Left lung (tissue), 10 donors: ENCODE data around the gene ATAD3B. TPM values are rescaled to one million over a fixed set of nuclear protein-coding genes. Genes with fewer than 3 reads are reported as not detected.

Experiments
- ATAC-seq: fragments of 200-7000 bp; cut with Tn5 transposase; one replicate; pipeline ENCODE4 v1.9.1; 2020; ENCODE audit warnings: moderate library complexity
- DNase-seq, 4 donors: peaks; one replicate each; pipeline ENCODE4 v3.0.0-alpha.2; 2013 to 2020
- H3K27ac ChIP-seq, 2 donors: fragments of 200-600 bp; sonication (generic) in 1 of 2; one replicate each; pipeline versions ENCODE4 v1.5.0 to v1.8.0; 2020 to 2021
- H3K27me3 ChIP-seq, 2 donors: fragments of 200-600 bp; sonication (generic) in 1 of 2; one replicate each; pipeline versions ENCODE4 v1.5.0 to v1.8.0; 2020 to 2021
- H3K36me3 ChIP-seq, 2 donors: fragments of 200-600 bp; sonication (generic) in 1 of 2; one replicate each; pipeline versions ENCODE4 v1.5.0 to v1.8.0; 2020 to 2021
- H3K4me1 ChIP-seq, 2 donors: fragments of 200-600 bp; one replicate each; pipeline ENCODE4 v1.8.0; 2021
- H3K4me3 ChIP-seq, 2 donors: fragments of 200-600 bp; sonication (generic) in 1 of 2; one replicate each; pipeline versions ENCODE4 v1.5.0 to v1.8.0; 2020 to 2021; ENCODE audit warnings: mild to moderate bottlenecking in 1 of 2
- H3K9me3 ChIP-seq, 2 donors: fragments of 200-600 bp; sonication (generic) in 1 of 2; one replicate each; pipeline versions ENCODE4 v1.5.0 to v1.8.0; 2020 to 2021
- CTCF ChIP-seq, 2 donors: fragments of 200-600 bp; sonication (generic) in 1 of 2; IDR thresholded peaks; one replicate each; pipeline versions ENCODE4 v1.5.0 to v1.8.0; 2021; ENCODE audit warnings: antibody characterized with exemption in 2 of 2
- intact Hi-C, 2 donors: fragments of 100-400 bp; cut with DNase I; formaldehyde crosslinking; loops; one replicate each; pipeline versions ENCODE4 v1.11.2 to v1.14.2; 2022
- polyA plus RNA-seq, 6 donors: library from polyadenylated mRNA; unstranded; fragments of 120-200 nt; gene quantifications; one replicate each; pipeline ENCODE4 v1.2.1, GENCODE V29; 2013; ENCODE audit not compliant: insufficient read length in 6 of 6
- total RNA-seq, 2 donors: library from RNA; stranded (reverse); fragmentation: NEBNext Ultra II Directional; extraction: Animal tissue kit (Norgen Biotek cat#: 25700); gene quantifications; one replicate each; pipeline ENCODE4 v1.2.1, GENCODE V29; 2021
- donor health status: DM: no; HTN: yes; CAD: no.
- donor health status: DM: no; HTN: no; CAD: no.

The ATAD3B gene
- total and polyA plus RNA-seq, 8 donors, result 14.5 to 30.7 (median 18.9) TPM

GRCh38 chr1:1534401-1535154 lies 63.0 kb downstream of the ATAD3B start:
- intact Hi-C loops, result no loop called here
- ATAC-seq (no peak), DNase-seq (no peak)
- peaks cover 0 to 4% of the 10 kb centered on the region in 2 donors for H3K27me3 ChIP-seq
- no peak overlapping the region for H3K4me3 ChIP-seq
- peaks cover 0 to 7% of the 10 kb centered on the region in 2 donors for H3K4me1 ChIP-seq
- no peak overlapping the region for H3K27ac ChIP-seq
- H3K36me3 ChIP-seq, result peaks cover 0 to 41% of the 10 kb centered on the region in 2 donors
- peaks cover 0 to 14% of the 10 kb centered on the region in 2 donors for H3K9me3 ChIP-seq
- no peak for TF ChIP-seq CTCF (IDR thresholded peaks at IDR 0.05)

- ATAC-seq, result no peak
Observed at GRCh38 chr1:1535201-1536018, 63.8 kb downstream of the ATAD3B start.

GRCh38 chr1:1536019-1536937 lies 64.7 kb downstream of the ATAD3B start:
- Histone ChIP-seq H3K27ac (no peak overlapping the region), H3K9me3 (peaks cover 0 to 9% of the 10 kb centered on the region in 2 donors), H3K4me1 (peaks cover 0 to 17% of the 10 kb centered on the region in 2 donors), H3K36me3 (peaks cover 0 to 38% of the 10 kb centered on the region in 2 donors), H3K27me3 (peaks cover 0 to 19% of the 10 kb centered on the region in 2 donors), H3K4me3 (no peak overlapping the region)
- TF ChIP-seq CTCF (IDR thresholded peaks at IDR 0.05), result no peak
- intact Hi-C loops, result no loop called here
- DNase-seq, result no peak
- no peak for ATAC-seq

More at GRCh38 chr1:1535201-1536018, 63.8 kb downstream of the ATAD3B start:
- DNase-seq, result no peak
- Histone ChIP-seq H3K27ac (no peak overlapping the region), H3K36me3 (peaks cover 0 to 33% of the 10 kb centered on the region in 2 donors), H3K4me3 (no peak overlapping the region), H3K27me3 (peaks cover 0 to 12% of the 10 kb centered on the region in 2 donors), H3K4me1 (peaks cover 0 to 8% of the 10 kb centered on the region in 2 donors), H3K9me3 (peaks cover 0 to 14% of the 10 kb centered on the region in 2 donors)
- intact Hi-C loops, result no loop called here
- no peak for TF ChIP-seq CTCF (IDR thresholded peaks at IDR 0.05)

- Histone ChIP-seq H3K36me3 (peaks cover 0 to 39% of the 10 kb centered on the region in 2 donors), H3K4me1 (peaks cover 0 to 17% of the 10 kb centered on the region in 2 donors), H3K9me3 (peaks cover 0 to 1% of the 10 kb centered on the region in 2 donors), H3K27me3 (peaks cover 0 to 19% of the 10 kb centered on the region in 2 donors), H3K27ac (no peak overlapping the region), H3K4me3 (no peak overlapping the region)
- no peak for TF ChIP-seq CTCF (IDR thresholded peaks at IDR 0.05)
- DNase-seq (no peak), ATAC-seq (no peak)
- intact Hi-C loops, result no loop called here
Observed at GRCh38 chr1:1536938-1537546, 65.5 kb downstream of the ATAD3B start.
